ENCODE measurements around the gene SLC66A3.

DNA sequence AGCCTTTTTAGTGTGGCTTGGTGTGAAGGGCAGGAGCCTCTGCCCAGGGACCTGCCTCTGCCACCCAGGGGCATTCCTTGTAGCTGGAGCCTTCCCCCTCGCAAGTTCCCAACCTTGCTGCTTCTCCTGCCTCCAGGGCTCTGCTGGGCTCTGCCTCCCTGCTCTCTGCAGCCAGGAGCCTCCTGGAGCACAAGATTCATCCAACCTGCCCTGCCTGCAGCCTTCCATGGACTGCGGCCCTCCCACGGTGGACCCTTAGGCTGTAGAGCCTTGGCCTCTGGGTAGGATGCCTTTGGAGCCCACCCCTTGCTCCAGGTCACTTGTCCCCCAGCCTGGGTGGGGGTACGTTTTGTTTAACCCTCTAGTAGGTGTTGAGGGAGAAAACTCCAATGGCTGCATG is 2.5 kb downstream of the SLC66A3 start:
- TF ChIP-seq CTCF (IDR thresholded peaks at IDR 0.05) = no peak
- no peak for TF ChIP-seq POLR2A (IDR thresholded peaks at IDR 0.05)

Measured in testis (tissue), 2 donors.